ENCODE data around the gene CATSPERZ.

Gene CATSPERZ, protein sequence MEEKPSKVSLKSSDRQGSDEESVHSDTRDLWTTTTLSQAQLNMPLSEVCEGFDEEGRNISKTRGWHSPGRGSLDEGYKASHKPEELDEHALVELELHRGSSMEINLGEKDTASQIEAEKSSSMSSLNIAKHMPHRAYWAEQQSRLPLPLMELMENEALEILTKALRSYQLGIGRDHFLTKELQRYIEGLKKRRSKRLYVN

DNA sequence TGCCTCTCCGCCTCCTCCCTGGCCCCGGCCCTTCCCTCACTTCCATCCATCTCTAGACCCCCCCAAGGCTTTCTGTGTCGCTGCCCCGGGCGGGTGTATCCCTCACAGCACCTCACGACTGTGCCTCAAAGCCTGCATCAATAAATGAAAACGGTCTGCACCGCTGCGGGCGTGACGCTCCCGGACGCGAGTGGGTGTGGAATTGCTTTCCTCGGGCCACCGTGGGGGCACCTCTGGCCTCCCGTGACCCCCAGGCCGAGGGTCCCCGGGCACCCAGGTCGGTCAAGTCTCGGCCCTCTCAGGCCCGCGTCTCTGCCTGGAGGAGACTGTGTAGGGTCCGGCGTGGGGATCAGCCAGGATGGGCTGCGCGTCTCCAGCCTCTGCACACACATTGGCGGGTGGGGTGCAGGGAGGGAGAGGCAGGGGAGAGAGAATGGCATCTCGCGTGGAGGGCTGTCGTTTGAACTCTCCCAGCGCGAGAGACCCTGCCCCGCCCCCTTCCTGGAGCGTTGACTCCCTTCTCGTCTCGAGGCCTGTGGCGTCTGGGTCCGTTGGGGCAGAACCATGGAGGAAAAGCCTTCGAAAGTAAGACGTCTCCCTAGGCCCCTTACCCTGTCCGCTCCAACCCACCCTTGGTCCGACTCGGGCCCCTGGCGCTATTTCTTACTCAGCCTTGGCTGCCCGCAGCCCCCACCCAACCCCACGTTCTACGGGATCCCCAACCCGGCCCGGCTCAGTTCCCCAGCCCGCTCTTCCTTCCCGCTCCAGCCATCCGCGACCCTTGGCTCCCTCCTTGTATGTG is at the start of gene CATSPERZ:
TSS of gene CATSPERZ (plus strand) at position 512 of the 802 bp plus-strand sequence. CDS start at position 565, 53 bp downstream.
- DNase-seq = no peak

GRCh38 chr11:64250415-64251015 is 49.6 kb upstream of the CATSPERZ start:
- no peak for DNase-seq

- peak; percentile 75 for DNase-seq
These were observed 49.0 kb upstream of the CATSPERZ start, which contains the start of gene PLCB3 for GRCh38 chr11:64251016-64251752. TSS of gene PLCB3 (plus strand) at chr11:64251530. CDS start at chr11:64251650, 120 bp downstream.

GRCh38 chr11:64251753-64252002 is 48.5 kb upstream of the CATSPERZ start:
- DNase-seq = no peak

GRCh38 chr11:64252003-64252872 is 47.9 kb upstream of the CATSPERZ start:
- peak; percentile 21 for DNase-seq

- DNase-seq = no peak
These were observed 47.1 kb upstream of the CATSPERZ start for GRCh38 chr11:64253043-64253442.

GRCh38 chr11:64253481-64253880 is 46.7 kb upstream of the CATSPERZ start:
- DNase-seq = no peak

GRCh38 chr11:64254326-64254725 is 45.8 kb upstream of the CATSPERZ start:
- DNase-seq = no peak

GRCh38 chr11:64255135-64256128 is 44.7 kb upstream of the CATSPERZ start:
- DNase-seq = no peak

GRCh38 chr11:64256300-64256699 is 43.9 kb upstream of the CATSPERZ start:
- no peak for DNase-seq

DNA sequence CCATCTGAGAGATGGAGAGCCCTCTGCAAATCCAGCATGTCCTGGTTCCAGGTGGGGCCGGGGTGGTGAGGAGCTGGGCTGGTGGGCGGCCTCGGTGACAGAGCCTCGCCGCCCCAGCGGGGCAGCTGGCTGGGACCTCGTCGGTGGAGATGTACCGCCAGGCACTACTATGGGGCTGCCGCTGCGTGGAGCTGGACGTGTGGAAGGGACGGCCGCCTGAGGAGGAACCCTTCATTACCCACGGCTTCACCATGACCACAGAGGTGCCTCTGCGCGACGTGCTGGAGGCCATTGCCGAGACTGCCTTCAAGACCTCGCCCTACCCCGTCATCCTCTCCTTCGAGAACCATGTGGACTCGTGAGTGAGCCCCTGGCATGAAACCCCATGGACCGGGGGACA is 41.8 kb upstream of the CATSPERZ start:
- DNase-seq = no peak

- DNase-seq = no peak
These were observed 41.1 kb upstream of the CATSPERZ start for GRCh38 chr11:64258946-64259532.

GRCh38 chr11:64259533-64260067 is 40.6 kb upstream of the CATSPERZ start:
- DNase-seq = no peak

DNA sequence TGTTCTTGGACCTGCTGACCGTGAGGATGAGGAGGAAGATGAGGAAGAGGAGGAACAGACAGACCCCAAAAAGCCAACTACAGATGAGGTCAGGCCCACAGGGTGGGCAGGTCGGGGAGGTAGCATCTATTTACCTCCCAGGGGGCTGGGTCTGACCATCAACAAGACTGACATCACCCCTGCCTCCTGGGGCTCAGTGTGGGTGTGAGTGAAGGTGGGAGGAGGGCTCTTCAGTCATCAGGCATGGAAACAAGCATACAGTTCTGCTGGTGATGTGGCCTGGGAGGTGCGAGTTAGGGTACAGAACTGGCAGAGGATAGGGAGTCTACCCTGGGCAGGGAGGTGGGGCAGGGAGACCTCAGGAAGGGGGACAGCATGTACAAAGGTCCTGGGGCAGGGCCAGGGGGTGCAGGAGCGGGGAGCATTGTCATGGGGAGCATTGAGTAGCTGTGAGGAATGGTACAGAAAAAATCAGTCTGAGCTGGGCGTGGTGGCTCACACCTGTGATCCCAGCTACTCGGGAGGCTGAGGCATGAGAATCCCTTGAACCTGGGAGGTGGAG is 39.9 kb upstream of the CATSPERZ start:
- no peak for DNase-seq

DNA sequence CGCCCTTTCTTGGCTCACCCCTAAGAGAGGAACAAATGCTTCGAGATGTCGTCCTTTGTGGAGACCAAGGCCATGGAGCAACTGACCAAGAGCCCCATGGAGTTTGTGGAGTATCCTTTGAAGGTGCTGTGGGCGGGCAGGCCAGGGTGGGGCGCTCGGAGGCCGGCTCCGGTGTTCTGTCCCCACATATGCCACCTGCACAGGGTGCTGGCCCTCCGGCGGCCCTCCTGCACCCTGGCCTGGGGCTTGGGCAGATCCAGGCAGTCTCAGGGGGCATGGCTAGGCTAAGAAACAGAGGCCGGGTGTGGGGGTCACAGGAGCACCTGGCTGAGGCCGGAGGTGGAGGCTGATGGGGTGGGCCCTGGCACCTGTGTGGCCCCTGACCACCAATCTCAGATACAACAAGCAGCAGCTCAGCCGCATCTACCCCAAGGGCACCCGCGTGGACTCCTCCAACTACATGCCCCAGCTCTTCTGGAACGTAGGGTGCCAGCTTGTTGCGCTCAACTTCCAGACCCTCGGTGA is 38.5 kb upstream of the CATSPERZ start:
- no peak for DNase-seq

- no peak for DNase-seq
These were observed 37.7 kb upstream of the CATSPERZ start for GRCh38 chr11:64262271-64263002.

DNA sequence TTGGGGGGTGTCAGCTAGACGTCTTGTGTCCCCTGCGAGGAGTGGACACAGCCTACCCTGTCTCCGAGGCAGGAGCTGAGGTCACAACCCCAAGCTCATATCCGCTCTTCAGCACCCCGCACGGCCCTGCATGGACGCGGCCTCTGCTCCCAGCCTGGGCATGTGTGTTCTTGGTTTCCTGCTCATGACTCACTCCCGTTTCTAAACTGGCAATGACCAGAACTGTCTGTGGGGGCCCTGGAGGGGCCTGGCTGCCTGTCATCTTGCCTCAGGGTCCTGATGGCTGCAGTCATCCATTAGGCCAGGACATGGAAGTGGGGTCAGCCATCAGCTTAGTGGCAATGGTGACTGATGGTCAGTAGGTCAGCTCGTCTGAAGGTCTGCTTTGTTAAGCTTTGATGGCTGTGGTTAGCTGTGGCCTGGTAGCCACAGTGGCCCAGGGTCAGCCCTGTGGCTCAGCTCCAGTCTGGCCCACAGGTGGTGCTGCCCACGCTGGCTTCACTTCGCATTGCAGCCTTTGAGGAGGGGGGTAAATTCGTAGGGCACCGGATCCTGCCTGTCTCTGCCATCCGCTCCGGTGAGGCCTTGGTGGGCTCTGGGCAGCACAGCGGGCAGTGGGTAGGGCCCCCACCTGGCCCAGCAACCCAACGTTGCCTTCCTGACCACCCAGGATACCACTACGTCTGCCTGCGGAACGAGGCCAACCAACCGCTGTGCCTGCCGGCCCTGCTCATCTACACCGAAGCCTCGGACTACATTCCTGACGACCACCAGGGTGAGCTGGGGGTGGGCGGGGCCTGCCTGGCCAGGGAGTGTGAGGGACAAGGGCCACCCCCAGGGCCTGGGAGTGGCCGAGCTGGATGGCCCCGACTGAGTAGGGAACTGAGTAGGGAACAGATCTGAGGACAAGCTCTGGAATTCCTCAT is 36.9 kb upstream of the CATSPERZ start:
- DNase-seq = no peak

GRCh38 chr11:64263947-64264317 is 36.2 kb upstream of the CATSPERZ start:
- no peak for DNase-seq
